Transverse colon (tissue), 4 donors: Measurements from ENCODE around the gene AKAP7. TPM values are rescaled to one million over a fixed set of nuclear protein-coding genes. Genes with fewer than 3 reads are reported as not detected.

Experiments used
- DNase-seq: peaks from one replicate; pipeline ENCODE4 v3.0.0-alpha.2; 2019
- H3K27ac ChIP-seq, 4 donors: fragments of 200-600 bp; sonication (generic); 2 replicates each; pipeline ENCODE4 v1.5.1; 2016 to 2018; ENCODE audit warnings: inconsistent platforms in 4 of 4
- H3K27me3 ChIP-seq: fragments of 200-600 bp; sonication (generic); 2 replicates; pipeline ENCODE4 v1.5.1; 2017; ENCODE audit warnings: inconsistent platforms
- H3K36me3 ChIP-seq, 4 donors: fragments of 200-600 bp; sonication (generic); 2 replicates each; pipeline ENCODE4 v1.5.1; 2017 to 2019; ENCODE audit warnings: inconsistent platforms in 4 of 4
- H3K4me1 ChIP-seq, 4 donors: fragments of 200-600 bp; sonication (generic); 2 replicates each; pipeline ENCODE4 v1.5.1; 2017 to 2020; ENCODE audit warnings: inconsistent platforms in 4 of 4
- H3K4me3 ChIP-seq, 4 donors: fragments of 200-600 bp; sonication (generic); 1 replicate in 1 of 4; 2 replicates in 3 of 4; pipeline versions ENCODE4 v1.5.1 to v1.6.1; 2017 to 2019; ENCODE audit warnings: inconsistent platforms in 4 of 4
- H3K9me3 ChIP-seq, 2 donors: fragments of 200-600 bp; sonication (generic); 2 replicates each; pipeline ENCODE4 v1.5.1; 2017 to 2019; ENCODE audit warnings: inconsistent platforms in 2 of 2
- CTCF ChIP-seq, 5 experiments: fragments of 200-600 bp in 3 of 5; fragments of 450-650 bp in 2 of 5; sonication (generic) in 3 of 5; IDR thresholded peaks; 1 replicate in 2 of 5; 2 replicates in 3 of 5; pipeline ENCODE4 v1.5.1; 2016 to 2017; ENCODE audit warnings: antibody characterized with exemption in 5 of 5, inconsistent platforms in 3 of 5, mild to moderate bottlenecking in 2 of 5, moderate library complexity in 1 of 5
- EP300 ChIP-seq: sonication (generic); formaldehyde crosslinking; IDR thresholded peaks from one replicate; pipeline ENCODE4 v1.6.1; 2017; ENCODE audit warnings: antibody characterized with exemption, low read depth
- POLR2A ChIP-seq: fragments of 450-650 bp; IDR thresholded peaks from one replicate; pipeline ENCODE4 v1.6.1; 2016; ENCODE audit warnings: antibody characterized with exemption, mild to moderate bottlenecking, moderate library complexity
- POLR2AphosphoS5 ChIP-seq, 3 donors: sonication (generic); formaldehyde crosslinking; IDR thresholded peaks; one replicate each; pipeline ENCODE4 v1.6.1; 2016; ENCODE audit warnings: antibody characterized with exemption in 3 of 3
- WGBS, 2 donors: methylation state at CpG; one replicate each; pipeline ENCODE4 v1.1.5; 2018; ENCODE audit warnings: low coverage in 1 of 2; 5-methylcytosine and 5-hydroxymethylcytosine counted together
- in situ Hi-C, 4 donors: fragments of 200-750 bp; cut with MboI; loops; one replicate each; pipeline versions ENCODE4 v1.15.0 to v1.15.1; 2017; ENCODE audit warnings: low sequenced_read_pairs in 3 of 4, low pct_ligation_motif_present in 1 of 4, low pct_unique_long_range_greater_than_20kb in 1 of 4
- intact Hi-C: fragments of 100-400 bp; cut with DNase I; formaldehyde crosslinking; loops from one replicate; pipeline ENCODE4 v1.15.1; 2023; ENCODE audit warnings: low total_unique reads
- total RNA-seq, 4 donors: library from RNA; depleted of rRNA; stranded (reverse); fragments of >200 nt; gene quantifications; one replicate each; pipeline ENCODE4 v1.1.0, GENCODE V29; 2016

AKAP7 gene
- total RNA-seq, 4 donors from 2014 or later, result 4.9 to 19.1 (median 12.0) TPM

GRCh38 chr6:131101911-131102680, 33.2 kb upstream of the AKAP7 start:
- H3K27me3 ChIP-seq, result no peaks in the 10 kb centered on the region
- no peak overlapping the region for H3K4me3 ChIP-seq
- H3K4me1 ChIP-seq, result peaks cover 0 to 10% (median 0%) of the 10 kb centered on the region in 4 donors
- no peak for DNase-seq
- no peaks in the 10 kb centered on the region for H3K36me3 ChIP-seq
- WGBS, 2 donors, result 25 to 31% methylated on average over 5 of the region's 5 CpGs
- in situ Hi-C loops (no loop called here), intact Hi-C loops (no loop called here)
- H3K27ac ChIP-seq, result no peak overlapping the region
- H3K9me3 ChIP-seq, result peaks cover 0 to 6% of the 10 kb centered on the region in 2 donors
- no peak for TF ChIP-seq EP300
- peak in 1 of 3 donors; percentile 49 for TF ChIP-seq POLR2AphosphoS5 (IDR thresholded peaks at IDR 0.05)
- TF ChIP-seq POLR2A, result no peak
- no peak for TF ChIP-seq CTCF (IDR thresholded peaks at IDR 0.05)

- WGBS, 2 donors, result 84 to 90% methylated on average over 2 to 4 of the region's 4 CpGs
- Histone ChIP-seq H3K4me3 (no peak overlapping the region), H3K27me3 (no peaks in the 10 kb centered on the region), H3K9me3 (peaks cover 0 to 6% of the 10 kb centered on the region in 2 donors), H3K4me1 (peaks cover 0 to 10% (median 0%) of the 10 kb centered on the region in 4 donors), H3K27ac (no peak overlapping the region), H3K36me3 (no peaks in the 10 kb centered on the region)
- TF ChIP-seq POLR2AphosphoS5 (IDR thresholded peaks at IDR 0.05), result no peak
- TF ChIP-seq EP300, result no peak
- TF ChIP-seq POLR2A, result no peak
- TF ChIP-seq CTCF (IDR thresholded peaks at IDR 0.05), result no peak
- intact Hi-C loops, result no loop called here
- in situ Hi-C loops, result no loop called here
- no peak for DNase-seq
Measured at GRCh38 chr6:131103296-131103695, 32.0 kb upstream of the AKAP7 start.

- 80 to 83% methylated on average over 1 of the region's 1 CpG for WGBS, 2 donors
- no peak overlapping the region for H3K4me3 ChIP-seq
- no peaks in the 10 kb centered on the region for H3K36me3 ChIP-seq
- H3K9me3 ChIP-seq, result peaks cover 0 to 6% of the 10 kb centered on the region in 2 donors
- intact Hi-C loops, result no loop called here
- no peak overlapping the region for H3K27ac ChIP-seq
- H3K4me1 ChIP-seq, result peaks cover 0 to 10% (median 0%) of the 10 kb centered on the region in 4 donors
- TF ChIP-seq EP300 (no peak), CTCF (IDR thresholded peaks at IDR 0.05) (no peak), POLR2AphosphoS5 (IDR thresholded peaks at IDR 0.05) (no peak), POLR2A (no peak)
- DNase-seq, result no peak
- no peaks in the 10 kb centered on the region for H3K27me3 ChIP-seq
- in situ Hi-C loops, result no loop called here
Measured at GRCh38 chr6:131103901-131104300, 31.4 kb upstream of the AKAP7 start.

DNA sequence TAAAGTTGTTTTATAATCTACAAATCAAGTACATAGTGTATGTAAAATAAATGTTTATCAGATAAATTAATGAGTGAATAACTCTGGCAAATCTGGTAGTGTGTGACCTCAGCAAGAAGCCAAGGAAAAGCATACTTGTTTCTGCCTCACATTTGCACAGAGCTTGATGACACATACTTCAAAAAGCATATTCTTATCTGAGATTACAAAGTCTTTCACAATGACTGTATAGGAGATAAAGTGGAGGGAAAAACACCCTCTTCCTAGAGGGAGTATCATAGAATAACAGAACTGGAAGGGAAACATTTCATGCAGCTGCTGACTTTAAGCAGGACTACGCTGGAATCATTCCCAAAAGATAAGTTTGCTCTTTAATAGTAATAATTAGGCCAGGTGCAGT, 28.1 kb upstream of the AKAP7 start:
- Histone ChIP-seq H3K36me3 (no peaks in the 10 kb centered on the region), H3K4me3 (no peak overlapping the region), H3K9me3 (no peaks in the 10 kb centered on the region), H3K27me3 (no peaks in the 10 kb centered on the region), H3K4me1 (peaks cover 0 to 6% (median 2%) of the 10 kb centered on the region in 4 donors), H3K27ac (no peak overlapping the region)
- in situ Hi-C loops (no loop called here), intact Hi-C loops (no loop called here)
- WGBS, 2 donors, result 57 to 80% methylated on average over 1 of the region's 1 CpG
- no peak for DNase-seq
- TF ChIP-seq POLR2A (no peak), EP300 (no peak), CTCF (IDR thresholded peaks at IDR 0.05) (no peak), POLR2AphosphoS5 (IDR thresholded peaks at IDR 0.05) (no peak)
